Panc1 (cell line): Measurements from ENCODE around the gene UCN3. TPM values are rescaled to one million over a fixed set of nuclear protein-coding genes. Genes with fewer than 3 reads are reported as not detected.

ENCODE experiments used
- ATAC-seq: fragments of 200-7000 bp; cut with Tn5 transposase; 2 replicates; pipeline ENCODE4 v1.9.1; 2020; ENCODE audit warnings: mild to moderate bottlenecking, moderate library complexity
- BruUV-seq: library from RNA; stranded (reverse); fragments of 400-500 nt; replicated peaks from 2 replicates; lab custom pipeline; 2021; lab: Mats Ljungman, UMichigan
- CTCF ChIA-PET: fragments of 300-600 bp; sonication (Branson Sonifier 250); formaldehyde crosslinking; loops from one replicate; lab custom pipeline; 2022; ENCODE audit warnings: antibody characterized with exemption; lab: Charles Lee
- POLR2A ChIA-PET: fragments of 300-600 bp; sonication (Branson Sonifier 250); formaldehyde crosslinking; loops from one replicate; lab custom pipeline; 2022; ENCODE audit warnings: antibody characterized with exemption; lab: Charles Lee
- DNase-seq: peaks from one replicate; pipeline ENCODE4 v3.0.0-alpha.2; 2010; ENCODE audit warnings: low read depth, low spot score
- H3K27ac ChIP-seq: 2 replicates; pipeline ENCODE4 v1.5.1; 2011; ENCODE audit warnings: mild to moderate bottlenecking, low read length, inconsistent platforms
- H3K27me3 ChIP-seq: fragments of 200-500 bp; sonication (Bioruptor generic); 2 replicates; pipeline ENCODE4 v1.6.0; 2014; ENCODE audit warnings: low read length, inconsistent platforms; ENCODE audit not compliant: control insufficient read depth, insufficient read depth
- H3K36me3 ChIP-seq: fragments of 200-500 bp; sonication (Bioruptor generic); 2 replicates; pipeline ENCODE4 v1.5.1; 2014; ENCODE audit warnings: inconsistent platforms, mild to moderate bottlenecking, low read length, moderate library complexity; ENCODE audit not compliant: control insufficient read depth, insufficient read depth
- H3K4me1 ChIP-seq: 2 replicates; pipeline ENCODE4 v1.5.1; 2011; ENCODE audit warnings: inconsistent platforms, mild to moderate bottlenecking, low read length, moderate library complexity; ENCODE audit not compliant: control insufficient read depth, insufficient read depth
- H3K4me3 ChIP-seq, 2 experiments: 2 replicates each; pipeline ENCODE4 v1.5.1; 2011 to 2012; ENCODE audit warnings: low read depth in 2 of 2, low read length in 2 of 2, mild to moderate bottlenecking in 2 of 2, inconsistent platforms in 1 of 2, moderate library complexity in 1 of 2
- H3K9me3 ChIP-seq: fragments of 200-500 bp; sonication (Bioruptor generic); 2 replicates; pipeline ENCODE4 v1.5.1; 2014; ENCODE audit warnings: low read depth, mild to moderate bottlenecking, inconsistent platforms, low read length, moderate library complexity; ENCODE audit not compliant: control insufficient read depth, insufficient read depth
- CTCF ChIP-seq: fragments of 450-650 bp; IDR thresholded peaks from 2 replicates; pipeline ENCODE4 v1.5.1; 2017; ENCODE audit warnings: mild to moderate bottlenecking
- POLR2AphosphoS5 ChIP-seq: IDR thresholded peaks from 2 replicates; pipeline ENCODE4 v1.6.1; 2012; ENCODE audit warnings: mild to moderate bottlenecking, low read depth, low read length, moderate library complexity
- REST ChIP-seq, 2 experiments: IDR thresholded peaks; 2 replicates each; pipeline ENCODE4 v1.6.1; 2011 to 2012; ENCODE audit warnings: low read depth in 2 of 2, control low read depth in 1 of 2, low read length in 1 of 2, mild to moderate bottlenecking in 1 of 2, moderate library complexity in 1 of 2; ENCODE audit not compliant: insufficient read depth in 1 of 2
- SIN3A ChIP-seq: IDR thresholded peaks from 2 replicates; pipeline ENCODE4 v1.6.1; 2012; ENCODE audit warnings: low read depth, mild to moderate bottlenecking, low read length, moderate library complexity, borderline replicate concordance; ENCODE audit not compliant: insufficient read depth
- TCF7L2 ChIP-seq: IDR thresholded peaks from 2 replicates; pipeline ENCODE4 v1.6.1; 2011; ENCODE audit warnings: mild to moderate bottlenecking, low read depth, low read length, inconsistent platforms
- in situ Hi-C: cut with HindIII; loops from 2 replicates; pipeline ENCODE4 v1.10.0; 2016; ENCODE audit warnings: low sequenced_read_pairs, low pct_unique_long_range_greater_than_20kb
- intact Hi-C: fragments of 100-400 bp; cut with micrococcal nuclease; formaldehyde crosslinking; loops from one replicate; pipeline ENCODE4 v1.10.0; 2022; ENCODE audit not compliant: unreplicated experiment
- total RNA-seq: library from RNA; stranded (reverse); gene quantifications from one replicate; pipeline ENCODE4 v1.2.1, GENCODE V29; 2021; ENCODE audit not compliant: unreplicated experiment

The UCN3 gene
- total RNA-seq, 1 experiment from 2014 or later, result not detected

GRCh38 chr10:5413012-5413938, 48.5 kb downstream of the UCN3 start:
- H3K27me3 ChIP-seq, result no peaks in the 10 kb centered on the region
- CTCF ChIA-PET, result interaction anchor here (0.6 kb wide), 1 partner anchor 660 kb away, joined by 3 read pairs; no protein-coding TSS in a partner anchor
- BruUV-seq, result no TSS peak
- POLR2A ChIA-PET, result no interaction called here
- no peaks in the 10 kb centered on the region for H3K36me3 ChIP-seq
- H3K27ac ChIP-seq, result peak overlapping the region; percentile 78
- H3K9me3 ChIP-seq, result peaks cover 9% of the 10 kb centered on the region; the same call in 1 of the 2 replicates
- peak overlapping the region; percentile 71 to 82 for H3K4me3 ChIP-seq
- in situ Hi-C loops (no loop called here), intact Hi-C loops (no loop called here)
- DNase-seq (no peak), ATAC-seq (peak; percentile 45)
- TF ChIP-seq POLR2AphosphoS5 (no peak), CTCF (no peak), TCF7L2 (no peak), SIN3A (no peak), REST (IDR thresholded peaks at IDR 0.05; ENCODE audit: insufficient read depth in 1 of 2, low read depth in 2 of 2, low read length in 1 of 2) (no peak)
- no peaks in the 10 kb centered on the region; the same call in 1 of the 2 replicates for H3K4me1 ChIP-seq

GRCh38 chr10:5416981-5417380, 52.2 kb downstream of the UCN3 start:
- Histone ChIP-seq H3K9me3 (peaks cover 23% of the 10 kb centered on the region; the same call in 1 of the 2 replicates), H3K27ac (no peak overlapping the region), H3K36me3 (no peaks in the 10 kb centered on the region), H3K27me3 (no peaks in the 10 kb centered on the region), H3K4me3 (no peak overlapping the region), H3K4me1 (no peaks in the 10 kb centered on the region; the same call in 1 of the 2 replicates)
- CTCF ChIA-PET, result no interaction called here
- POLR2A ChIA-PET, result no interaction called here
- DNase-seq (no peak), ATAC-seq (no peak)
- intact Hi-C loops, result no loop called here
- in situ Hi-C loops, result no loop called here
- TF ChIP-seq CTCF (no peak), POLR2AphosphoS5 (no peak), REST (IDR thresholded peaks at IDR 0.05; ENCODE audit: insufficient read depth in 1 of 2, low read depth in 2 of 2, low read length in 1 of 2) (no peak), SIN3A (no peak), TCF7L2 (no peak)
- BruUV-seq, result no TSS peak
